ENCODE results near the gene TBC1D9B. TPM values are rescaled to one million over a fixed set of nuclear protein-coding genes. Genes with fewer than 3 reads are reported as not detected.

Gene TBC1D9B
- total RNA-seq, 3 donors from 2014 or later, result 115 to 117 (median 116) TPM

- peaks cover 33% of the 10 kb centered on the region for H3K4me1 ChIP-seq (ENCODE audit: low read depth)
- H3K4me3 ChIP-seq, result no peak overlapping the region
- ATAC-seq (no peak), DNase-seq (peak; percentile 21 to 60 (median 44))
- TF ChIP-seq, protein P1, sequence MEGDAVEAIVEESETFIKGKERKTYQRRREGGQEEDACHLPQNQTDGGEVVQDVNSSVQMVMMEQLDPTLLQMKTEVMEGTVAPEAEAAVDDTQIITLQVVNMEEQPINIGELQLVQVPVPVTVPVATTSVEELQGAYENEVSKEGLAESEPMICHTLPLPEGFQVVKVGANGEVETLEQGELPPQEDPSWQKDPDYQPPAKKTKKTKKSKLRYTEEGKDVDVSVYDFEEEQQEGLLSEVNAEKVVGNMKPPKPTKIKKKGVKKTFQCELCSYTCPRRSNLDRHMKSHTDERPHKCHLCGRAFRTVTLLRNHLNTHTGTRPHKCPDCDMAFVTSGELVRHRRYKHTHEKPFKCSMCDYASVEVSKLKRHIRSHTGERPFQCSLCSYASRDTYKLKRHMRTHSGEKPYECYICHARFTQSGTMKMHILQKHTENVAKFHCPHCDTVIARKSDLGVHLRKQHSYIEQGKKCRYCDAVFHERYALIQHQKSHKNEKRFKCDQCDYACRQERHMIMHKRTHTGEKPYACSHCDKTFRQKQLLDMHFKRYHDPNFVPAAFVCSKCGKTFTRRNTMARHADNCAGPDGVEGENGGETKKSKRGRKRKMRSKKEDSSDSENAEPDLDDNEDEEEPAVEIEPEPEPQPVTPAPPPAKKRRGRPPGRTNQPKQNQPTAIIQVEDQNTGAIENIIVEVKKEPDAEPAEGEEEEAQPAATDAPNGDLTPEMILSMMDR (IDR thresholded peaks at IDR 0.05), result no peak
- H3K9me3 ChIP-seq, result no peaks in the 10 kb centered on the region
- H3K36me3 ChIP-seq (ENCODE audit: low read depth), result no peaks in the 10 kb centered on the region
- intact Hi-C loops (cut with DNase I, micrococcal nuclease), result no loop called here
Measured at GRCh38 chr5:179816401-179816795, 91.3 kb downstream of the TBC1D9B start.

DNA sequence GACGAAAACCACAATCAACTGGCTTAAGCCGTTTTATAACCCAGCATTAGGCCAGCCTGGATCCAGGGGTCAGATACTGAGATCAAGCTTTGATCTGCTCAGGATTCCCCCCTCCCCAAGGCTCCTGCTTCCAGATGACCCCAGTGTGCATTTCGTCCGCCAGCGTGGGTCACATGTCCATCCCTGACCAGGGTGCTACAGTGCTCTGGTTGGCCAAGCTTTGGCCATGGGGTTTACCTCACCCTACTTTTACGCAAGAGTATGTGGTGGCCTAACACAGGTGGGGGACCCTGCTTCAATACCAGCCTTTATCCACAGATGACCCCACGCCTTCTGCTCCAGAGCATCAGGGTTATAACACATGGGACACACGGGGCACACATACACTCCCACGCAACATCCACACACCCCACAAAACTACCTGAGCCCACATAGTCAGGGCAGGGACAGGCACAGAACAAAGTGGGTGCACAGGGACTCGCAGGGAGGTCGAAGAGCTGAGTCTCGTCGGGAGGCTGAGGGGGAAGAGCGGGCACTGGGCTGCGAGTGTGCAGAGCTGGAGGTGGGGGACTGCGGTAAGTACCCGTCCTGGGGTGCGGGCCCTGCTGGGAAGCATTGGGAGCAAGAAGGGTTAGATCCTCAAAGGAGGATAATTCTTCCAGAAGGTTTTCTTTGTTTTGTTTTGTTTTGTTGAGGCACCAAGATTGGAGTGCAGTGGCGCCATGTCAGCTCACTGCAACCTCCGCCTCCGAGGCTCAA is 92.0 kb downstream of the TBC1D9B start:
- Histone ChIP-seq H3K4me3 (no peak overlapping the region), H3K36me3 (ENCODE audit: low read depth) (no peaks in the 10 kb centered on the region), H3K4me1 (ENCODE audit: low read depth) (peaks cover 33% of the 10 kb centered on the region), H3K9me3 (no peaks in the 10 kb centered on the region)
- no peak for ATAC-seq
- TF ChIP-seq, protein P1 (IDR thresholded peaks at IDR 0.05), result no peak
- intact Hi-C loops (cut with DNase I, micrococcal nuclease), result no loop called here
- peak; percentile 4 to 47 (median 29) for DNase-seq

DNA sequence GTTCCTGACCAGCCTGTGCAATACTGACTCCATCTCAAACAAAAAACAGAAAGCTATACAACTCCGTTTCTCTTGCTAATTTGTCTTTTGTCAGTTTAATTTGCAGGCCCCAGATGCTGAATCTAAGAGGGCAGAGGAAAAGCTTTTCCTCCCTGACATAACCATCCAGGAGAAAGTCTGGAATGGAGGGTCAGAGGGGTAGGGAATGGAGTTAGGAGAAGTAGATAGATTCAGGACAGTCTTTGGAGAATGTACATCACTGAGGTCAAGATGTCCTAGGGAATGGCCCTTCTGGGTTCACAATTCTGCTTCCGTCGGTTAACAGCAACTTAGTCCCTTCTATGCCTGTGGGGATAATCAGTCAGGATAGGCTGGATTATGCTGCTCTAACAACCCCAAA is 93.6 kb downstream of the TBC1D9B start:
- no peaks in the 10 kb centered on the region for H3K36me3 ChIP-seq (ENCODE audit: low read depth)
- intact Hi-C loops (cut with DNase I, micrococcal nuclease), result no loop called here
- DNase-seq, result no peak
- H3K9me3 ChIP-seq, result no peaks in the 10 kb centered on the region
- ATAC-seq, result no peak
- peaks cover 19% of the 10 kb centered on the region for H3K4me1 ChIP-seq (ENCODE audit: low read depth)
- H3K4me3 ChIP-seq, result no peak overlapping the region
- TF ChIP-seq, protein P1 (IDR thresholded peaks at IDR 0.05), result no peak

DNA sequence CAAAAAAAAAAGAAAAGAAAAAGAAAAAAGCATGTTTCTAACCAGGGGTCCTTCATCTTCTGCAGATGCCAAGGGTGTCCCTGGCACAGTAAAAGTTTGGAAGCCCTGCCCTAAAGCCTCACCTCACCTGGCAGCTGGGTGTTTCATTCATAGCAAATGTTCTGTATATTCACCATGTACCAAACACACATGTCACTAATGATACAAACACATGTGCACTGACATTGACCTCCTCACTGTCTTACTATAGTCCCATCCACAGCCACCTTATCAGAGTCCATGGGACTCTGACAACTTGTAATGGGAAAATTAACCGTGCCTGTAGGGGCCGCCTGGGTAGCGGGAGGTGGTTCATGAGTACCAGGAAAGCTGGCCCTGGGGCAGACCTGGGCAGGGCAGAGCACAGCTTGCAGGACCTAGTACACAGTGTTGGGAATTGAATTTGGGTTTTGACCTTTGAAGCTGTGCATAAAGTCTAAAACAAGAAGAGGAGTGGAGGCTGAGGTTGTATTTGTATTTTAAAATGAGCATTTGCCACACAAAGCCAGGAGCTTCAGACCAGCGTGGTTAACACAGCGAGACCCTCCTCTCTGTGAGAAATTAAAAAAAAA is 94.6 kb downstream of the TBC1D9B start:
- DNase-seq (peak in 1 of 3 donors; percentile 6), ATAC-seq (no peak)
- no peak overlapping the region for H3K4me3 ChIP-seq
- peaks cover 18% of the 10 kb centered on the region for H3K4me1 ChIP-seq (ENCODE audit: low read depth)
- H3K36me3 ChIP-seq (ENCODE audit: low read depth), result no peaks in the 10 kb centered on the region
- intact Hi-C loops (cut with DNase I, micrococcal nuclease), result no loop called here
- TF ChIP-seq, protein P1 (IDR thresholded peaks at IDR 0.05), result no peak
- no peaks in the 10 kb centered on the region for H3K9me3 ChIP-seq

- Histone ChIP-seq H3K36me3 (ENCODE audit: low read depth) (no peaks in the 10 kb centered on the region), H3K9me3 (no peaks in the 10 kb centered on the region), H3K4me3 (no peak overlapping the region), H3K4me1 (ENCODE audit: low read depth) (peaks cover 16% of the 10 kb centered on the region)
- ATAC-seq (no peak), DNase-seq (no peak)
- TF ChIP-seq, protein P1 (IDR thresholded peaks at IDR 0.05), result no peak
- intact Hi-C loops (cut with DNase I, micrococcal nuclease), result no loop called here
Measured at GRCh38 chr5:179812135-179812825, 95.4 kb downstream of the TBC1D9B start.

Other genes with a start within 250 kb of the TBC1D9B start
- not detected for gene CBY3, start 226.9 kb downstream of the TBC1D9B start, total RNA-seq
- gene CANX, start 208.9 kb downstream of the TBC1D9B start, total RNA-seq, result 100 to 1,000 TPM; 485 to 598 (median 521) TPM
- gene MAML1, start 175.1 kb downstream of the TBC1D9B start, total RNA-seq, result 10 to 100 TPM; 26.0 to 34.0 (median 28.6) TPM
- gene LTC4S, start 113.9 kb downstream of the TBC1D9B start, total RNA-seq, result 10 to 100 TPM in 1 of 3 donors, 1 to 10 TPM in 2; 3.0 to 10.4 (median 7.0) TPM
- 100 to 1,000 TPM; 274 to 623 (median 476) TPM for gene MGAT4B, start 101.0 kb downstream of the TBC1D9B start, total RNA-seq
- 100 to 1,000 TPM; 302 to 348 (median 321) TPM for gene SQSTM1, start 87.0 kb downstream of the TBC1D9B start, total RNA-seq
- 10 to 100 TPM; 20.8 to 38.3 (median 27.5) TPM for gene MRNIP, start 49.1 kb downstream of the TBC1D9B start, total RNA-seq
- 10 to 100 TPM; 36.1 to 75.7 (median 56.1) TPM for gene RNF130, start 163.9 kb upstream of the TBC1D9B start, total RNA-seq